CD14-positive monocyte (primary cell): Measurements from ENCODE around the gene IL2RG. TPM values are rescaled to one million over a fixed set of nuclear protein-coding genes. Genes with fewer than 3 reads are reported as not detected.

Source experiments
- DNase-seq, 3 donors: peaks; one replicate each; pipeline ENCODE4 v3.0.0-alpha.2; 2011 to 2022
- H2AFZ ChIP-seq: 2 replicates; pipeline ENCODE4 v1.6.0; 2012; ENCODE audit warnings: mild to moderate bottlenecking, low read depth, low read length, inconsistent platforms; ENCODE audit not compliant: insufficient read depth, poor library complexity, severe bottlenecking
- H3K27ac ChIP-seq, 2 donors: 1 replicate in 1 of 2; 2 replicates in 1 of 2; pipeline ENCODE4 v1.5.1; 2012 to 2013; ENCODE audit warnings: low read length in 2 of 2, control low read depth in 1 of 2, inconsistent platforms in 1 of 2, low read depth in 1 of 2, mild to moderate bottlenecking in 1 of 2
- H3K27me3 ChIP-seq, 2 donors: one replicate each; pipeline versions ENCODE4 v1.6.0 to v1.6.1; 2011 to 2013; ENCODE audit warnings: low read length in 2 of 2; ENCODE audit not compliant: control insufficient read depth in 2 of 2, insufficient read depth in 2 of 2
- H3K36me3 ChIP-seq, 2 donors: replicated peaks in 1 of 2; 1 replicate in 1 of 2; 2 replicates in 1 of 2; pipeline versions ENCODE4 v1.5.1 to v1.6.1; 2012 to 2013; ENCODE audit warnings: low read length in 2 of 2, control low read depth in 1 of 2, inconsistent platforms in 1 of 2, mild to moderate bottlenecking in 1 of 2; ENCODE audit not compliant: insufficient read depth in 2 of 2, control insufficient read depth in 1 of 2
- H3K4me1 ChIP-seq, 2 donors: 1 replicate in 1 of 2; 2 replicates in 1 of 2; pipeline versions ENCODE4 v1.5.1 to v1.6.1; 2012 to 2013; ENCODE audit warnings: low read length in 2 of 2, control low read depth in 1 of 2, inconsistent platforms in 1 of 2, mild to moderate bottlenecking in 1 of 2, moderate library complexity in 1 of 2; ENCODE audit not compliant: insufficient read depth in 2 of 2, control insufficient read depth in 1 of 2
- H3K4me2 ChIP-seq: replicated peaks from 2 replicates; pipeline ENCODE3; 2012; ENCODE audit warnings: low read length, moderate library complexity, mild to moderate bottlenecking; ENCODE audit not compliant: poor library complexity, severe bottlenecking; ENCODE audit errors: extremely low read depth
- H3K4me3 ChIP-seq, 3 experiments: fragments of 200-600 bp in 1 of 3; sonication (generic) in 1 of 3; replicated peaks in 1 of 3; 1 replicate in 2 of 3; 2 replicates in 1 of 3; pipeline ENCODE4 v1.5.1; 2011 to 2013; ENCODE audit warnings: low read length in 3 of 3, mild to moderate bottlenecking in 3 of 3, control low read depth in 2 of 3, low read depth in 2 of 3, inconsistent platforms in 1 of 3, moderate library complexity in 1 of 3
- H3K79me2 ChIP-seq: 2 replicates; pipeline ENCODE4 v1.6.0; 2012; ENCODE audit warnings: mild to moderate bottlenecking, control low read depth, inconsistent platforms, low read length, moderate library complexity; ENCODE audit not compliant: insufficient read depth
- H3K9ac ChIP-seq: 2 replicates; pipeline ENCODE4 v1.6.0; 2017; ENCODE audit warnings: low read length, mild to moderate bottlenecking; ENCODE audit not compliant: insufficient read depth, poor library complexity, severe bottlenecking
- H3K9me3 ChIP-seq, 2 donors: replicated peaks in 1 of 2; 1 replicate in 1 of 2; 2 replicates in 1 of 2; pipeline versions ENCODE4 v1.5.1 to v1.6.1; 2012 to 2013; ENCODE audit warnings: low read length in 2 of 2, control low read depth in 1 of 2; ENCODE audit not compliant: control insufficient read depth in 1 of 2, insufficient read depth in 1 of 2
- H4K20me1 ChIP-seq: 2 replicates; pipeline ENCODE4 v1.6.0; 2012; ENCODE audit warnings: mild to moderate bottlenecking, low read length, control low read depth, moderate library complexity; ENCODE audit not compliant: insufficient read depth
- H3K27ac Mint-ChIP-seq, 7 donors: one replicate each; pipeline ENCODE4 v1.8.0; 2020; ENCODE audit warnings: mild to moderate bottlenecking in 7 of 7, mixed read lengths in 7 of 7, moderate library complexity in 6 of 7, inconsistent platforms in 2 of 7
- H3K27me3 Mint-ChIP-seq, 3 donors: one replicate each; pipeline ENCODE4 v1.8.0; 2021 to 2022; ENCODE audit warnings: low read depth in 3 of 3, mild to moderate bottlenecking in 3 of 3, mixed read lengths in 3 of 3, moderate library complexity in 3 of 3, inconsistent platforms in 1 of 3
- H3K36me3 Mint-ChIP-seq, 2 donors: one replicate each; pipeline ENCODE4 v1.8.0; 2020; ENCODE audit warnings: mixed read lengths in 2 of 2, inconsistent platforms in 1 of 2, mild to moderate bottlenecking in 1 of 2
- H3K4me1 Mint-ChIP-seq: one replicate; pipeline ENCODE4 v1.8.0; 2020; ENCODE audit warnings: mild to moderate bottlenecking, mixed read lengths
- H3K4me3 Mint-ChIP-seq, 2 donors: one replicate each; pipeline ENCODE4 v1.8.0; 2020; ENCODE audit warnings: mild to moderate bottlenecking in 2 of 2, mixed read lengths in 2 of 2, moderate library complexity in 1 of 2
- H3K9me3 Mint-ChIP-seq, 7 donors: one replicate each; pipeline ENCODE4 v1.8.0; 2020 to 2022; ENCODE audit warnings: mixed read lengths in 7 of 7, mild to moderate bottlenecking in 6 of 7, moderate library complexity in 6 of 7, inconsistent platforms in 2 of 7
- CTCF ChIP-seq: fragments of 200-600 bp; IDR thresholded peaks from one replicate; pipeline ENCODE4 v1.8.0; 2022; ENCODE audit warnings: antibody characterized with exemption, mild to moderate bottlenecking
- WGBS: methylation state at CpG from one replicate; pipeline ENCODE4 v1.1.5; 2013; ENCODE audit warnings: missing lambda C conversion rate; ENCODE audit not compliant: insufficient coverage; 5-methylcytosine and 5-hydroxymethylcytosine counted together
- intact Hi-C, 2 donors: fragments of 100-400 bp; cut with micrococcal nuclease; formaldehyde crosslinking; loops; one replicate each; pipeline versions ENCODE4 v1.15.0 to v1.15.1; 2023
- polyA plus RNA-seq, 3 donors: library from polyadenylated mRNA; depleted of rRNA in 1 of 3; unstranded in 2 of 3; stranded (reverse) in 1 of 3; fragments of 300-500 nt in 2 of 3; fragments of >200 nt in 1 of 3; fragmentation: Illumina TruSeq in 2 of 3; gene quantifications; 1 replicate in 2 of 3; 2 replicates in 1 of 3; pipeline ENCODE4 v1.2.3, GENCODE V29; 2012 to 2021

Gene IL2RG
- polyA plus RNA-seq, 3 donors, result 48.3 to 105 (median 94.5) TPM

DNA sequence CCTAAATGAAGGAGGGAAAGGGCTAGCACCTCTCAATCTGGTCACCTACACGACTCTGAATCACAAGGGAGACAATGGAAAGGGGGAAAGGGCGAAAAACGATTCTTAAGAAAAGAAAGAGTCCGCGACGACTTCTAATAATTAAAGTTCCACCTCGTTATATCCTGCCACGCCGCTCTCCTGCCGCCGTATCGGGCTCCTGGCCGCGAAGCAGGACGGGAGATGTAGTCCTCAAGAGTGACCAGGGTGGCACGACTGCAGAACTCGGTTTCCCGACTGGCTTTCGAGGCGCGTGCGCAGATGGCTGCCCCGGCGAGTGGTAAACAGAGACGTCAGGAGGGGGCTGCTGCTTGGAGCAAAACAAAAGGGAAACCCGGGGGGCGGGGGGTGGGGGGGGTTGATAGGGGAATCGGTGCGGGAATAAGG, 15.8 kb downstream of the IL2RG start, which contains the start of gene FOXO4:
Gene FOXO4 (plus strand): TSS at position 297 of the 426 bp plus-strand sequence. CDS start 678 bp downstream, outside the sequence.
- intact Hi-C loops, result loop anchor here (5.0 to 10.0 kb wide), 2 partner anchors 79 to 87 kb away; no protein-coding TSS in a partner anchor
- H3K4me2 ChIP-seq, result peak within 1 kb of the TSS; percentile 80
- no peaks in the 10 kb centered on the region for H3K27me3 ChIP-seq
- WGBS, result 0% methylated on average over 10 of the region's 29 CpGs
- H3K9me3 ChIP-seq, result no peaks in the 10 kb centered on the region
- peaks cover 0 to 6% (median 0%) of the 10 kb centered on the region in 7 donors for H3K9me3 Mint-ChIP-seq
- peak; percentile 79 to 83 (median 79) for DNase-seq
- peaks cover 7 to 8% of the 10 kb centered on the region in 2 donors for H3K36me3 Mint-ChIP-seq
- no peaks in the 10 kb centered on the region for H4K20me1 ChIP-seq
- peak within 1 kb of the TSS; percentile 80 to 94 (median 91) for H3K27ac Mint-ChIP-seq
- peaks cover 20% of the 10 kb centered on the region for H3K4me1 Mint-ChIP-seq
- peak within 1 kb of the TSS; percentile 49 for H3K9ac ChIP-seq
- H3K4me3 Mint-ChIP-seq, result peak within 1 kb of the TSS; percentile 92 to 98
- H3K79me2 ChIP-seq, result no peaks in the 10 kb centered on the region
- peaks cover 0 to 20% (median 5%) of the 10 kb centered on the region in 3 donors for H3K27me3 Mint-ChIP-seq
- H3K36me3 ChIP-seq, result no peaks in the 10 kb centered on the region
- peak within 1 kb of the TSS; percentile 83 to 90 (median 85) for H3K4me3 ChIP-seq
- peaks cover 23 to 29% of the 10 kb centered on the region in 2 donors for H3K4me1 ChIP-seq
- peak within 1 kb of the TSS; percentile 6 to 75 for H3K27ac ChIP-seq
- TF ChIP-seq CTCF, result no peak
- peak within 1 kb of the TSS; percentile 81 for H2AFZ ChIP-seq

- Histone ChIP-seq H3K9ac (no peak overlapping the region), H3K27ac (no peak overlapping the region), H3K4me3 (peak overlapping the region; percentile 53 to 85 (median 83)), H3K79me2 (no peaks in the 10 kb centered on the region), H3K36me3 (no peaks in the 10 kb centered on the region), H4K20me1 (no peaks in the 10 kb centered on the region), H3K9me3 (no peaks in the 10 kb centered on the region), H3K4me2 (peak overlapping the region; percentile 80), H3K4me1 (peaks cover 23 to 29% of the 10 kb centered on the region in 2 donors), H2AFZ (peak overlapping the region; percentile 81), H3K27me3 (no peaks in the 10 kb centered on the region)
- intact Hi-C loops, result loop anchor here (5.0 to 10.0 kb wide), 2 partner anchors 80 to 87 kb away; no protein-coding TSS in a partner anchor
- DNase-seq, result no peak
- TF ChIP-seq CTCF, result no peak
- peak overlapping the region in 2 of 7 donors; percentile 93 to 94 for H3K27ac Mint-ChIP-seq
- WGBS, result 100% methylated on average over 1 of the region's 6 CpGs
- peaks cover 0 to 6% (median 0%) of the 10 kb centered on the region in 7 donors for H3K9me3 Mint-ChIP-seq
- H3K27me3 Mint-ChIP-seq, result peaks cover 0 to 18% (median 5%) of the 10 kb centered on the region in 3 donors
- H3K4me1 Mint-ChIP-seq, result peaks cover 20% of the 10 kb centered on the region
- peak overlapping the region; percentile 92 to 98 for H3K4me3 Mint-ChIP-seq
- peaks cover 4 to 5% of the 10 kb centered on the region in 2 donors for H3K36me3 Mint-ChIP-seq
Measured at GRCh38 chrX:71095033-71095432, 16.3 kb downstream of the IL2RG start.
